Astrocyte of the cerebellum (primary cell): ENCODE data around the gene ANKRD10.

ENCODE experiments used
- DNase-seq: peaks from one replicate; pipeline ENCODE4 v3.0.0-alpha.2; 2011; ENCODE audit warnings: low read depth
- H3K4me3 ChIP-seq: 2 replicates; pipeline ENCODE4 v1.5.1; 2011; ENCODE audit warnings: mild to moderate bottlenecking, low read depth, low read length, moderate library complexity
- in situ Hi-C: cut with HindIII; loops from 2 replicates; pipeline ENCODE4 v1.10.0; 2017; ENCODE audit warnings: low sequenced_read_pairs
- TF ChIP-seq, protein P1 (sequence below): IDR thresholded peaks from 2 replicates; pipeline ENCODE4 v1.5.1; 2012; ENCODE audit warnings: low read length, low read depth, moderate library complexity, mild to moderate bottlenecking; ENCODE audit errors: missing control alignments

The ANKRD10 gene

DNA sequence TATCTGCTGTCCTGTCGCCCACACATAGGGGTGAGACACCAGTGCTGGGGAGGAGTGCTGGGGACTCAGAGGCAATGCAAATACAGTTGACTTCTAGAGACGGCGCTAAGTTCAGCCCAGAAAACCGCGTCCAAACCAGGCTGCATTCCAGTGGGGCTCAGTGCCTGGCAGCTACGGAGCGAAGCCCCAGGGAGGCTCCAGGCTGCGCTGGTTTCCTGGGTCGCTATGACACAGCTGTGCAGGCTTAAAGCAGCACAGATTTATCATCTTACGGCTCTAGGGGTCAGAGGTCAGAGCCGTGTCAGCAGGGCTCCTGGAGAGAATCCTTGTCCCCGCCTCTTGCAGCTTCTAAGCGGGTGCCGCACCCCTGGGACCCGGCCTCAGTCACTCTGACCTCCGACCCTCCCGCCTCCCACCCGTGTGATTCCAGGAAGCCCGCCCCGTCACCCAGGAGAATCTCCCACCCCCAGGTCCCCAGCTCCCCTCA lies 61.6 kb downstream of the ANKRD10 start:
- TF ChIP-seq, protein P1, sequence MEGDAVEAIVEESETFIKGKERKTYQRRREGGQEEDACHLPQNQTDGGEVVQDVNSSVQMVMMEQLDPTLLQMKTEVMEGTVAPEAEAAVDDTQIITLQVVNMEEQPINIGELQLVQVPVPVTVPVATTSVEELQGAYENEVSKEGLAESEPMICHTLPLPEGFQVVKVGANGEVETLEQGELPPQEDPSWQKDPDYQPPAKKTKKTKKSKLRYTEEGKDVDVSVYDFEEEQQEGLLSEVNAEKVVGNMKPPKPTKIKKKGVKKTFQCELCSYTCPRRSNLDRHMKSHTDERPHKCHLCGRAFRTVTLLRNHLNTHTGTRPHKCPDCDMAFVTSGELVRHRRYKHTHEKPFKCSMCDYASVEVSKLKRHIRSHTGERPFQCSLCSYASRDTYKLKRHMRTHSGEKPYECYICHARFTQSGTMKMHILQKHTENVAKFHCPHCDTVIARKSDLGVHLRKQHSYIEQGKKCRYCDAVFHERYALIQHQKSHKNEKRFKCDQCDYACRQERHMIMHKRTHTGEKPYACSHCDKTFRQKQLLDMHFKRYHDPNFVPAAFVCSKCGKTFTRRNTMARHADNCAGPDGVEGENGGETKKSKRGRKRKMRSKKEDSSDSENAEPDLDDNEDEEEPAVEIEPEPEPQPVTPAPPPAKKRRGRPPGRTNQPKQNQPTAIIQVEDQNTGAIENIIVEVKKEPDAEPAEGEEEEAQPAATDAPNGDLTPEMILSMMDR, result no peak
- no peak for DNase-seq
- in situ Hi-C loops, result no loop called here
- H3K4me3 ChIP-seq, result no peak overlapping the region

DNA sequence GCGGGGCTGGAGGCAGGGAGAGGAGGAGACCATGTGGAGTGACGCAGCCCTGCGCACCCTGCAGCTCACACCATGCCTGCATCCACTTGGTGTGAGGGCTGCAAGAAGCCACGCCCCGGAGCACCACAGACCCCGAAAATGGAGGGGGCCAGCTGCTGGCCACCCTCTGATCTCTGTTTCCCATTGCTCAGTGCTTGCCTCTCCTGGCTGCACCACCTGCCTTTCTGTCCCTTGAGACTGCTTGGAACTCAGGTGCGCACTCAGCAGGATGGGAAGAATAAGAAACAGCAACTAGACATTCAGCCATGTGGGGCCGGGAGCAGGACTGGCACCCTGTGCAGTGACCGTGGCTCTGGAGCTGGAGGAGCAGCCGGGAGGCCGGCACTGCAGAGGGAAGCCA lies 64.0 kb downstream of the ANKRD10 start:
- TF ChIP-seq, protein P1, result no peak
- DNase-seq, result no peak
- no peak overlapping the region for H3K4me3 ChIP-seq
- in situ Hi-C loops, result no loop called here

DNA sequence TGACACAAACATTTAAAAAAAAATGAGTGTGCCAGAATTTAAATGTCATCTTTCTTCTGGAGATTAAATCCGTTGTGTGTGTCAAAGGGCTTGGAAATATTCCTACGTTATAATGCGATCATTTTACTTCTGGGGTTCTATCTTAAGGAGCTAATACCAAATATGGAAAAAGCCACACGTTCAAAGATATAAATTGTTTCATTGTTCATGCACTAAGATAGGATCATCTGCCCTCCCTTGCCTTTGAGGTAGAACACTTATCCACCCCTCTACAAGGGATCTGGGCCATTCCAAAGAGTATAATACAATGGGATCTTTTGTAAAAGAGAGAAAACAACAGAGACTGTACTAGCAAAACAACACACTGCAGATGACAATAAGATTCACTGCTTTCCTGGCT lies 64.9 kb downstream of the ANKRD10 start:
- DNase-seq, result no peak
- TF ChIP-seq, protein P1, result no peak
- in situ Hi-C loops, result no loop called here
- no peak overlapping the region for H3K4me3 ChIP-seq

DNA sequence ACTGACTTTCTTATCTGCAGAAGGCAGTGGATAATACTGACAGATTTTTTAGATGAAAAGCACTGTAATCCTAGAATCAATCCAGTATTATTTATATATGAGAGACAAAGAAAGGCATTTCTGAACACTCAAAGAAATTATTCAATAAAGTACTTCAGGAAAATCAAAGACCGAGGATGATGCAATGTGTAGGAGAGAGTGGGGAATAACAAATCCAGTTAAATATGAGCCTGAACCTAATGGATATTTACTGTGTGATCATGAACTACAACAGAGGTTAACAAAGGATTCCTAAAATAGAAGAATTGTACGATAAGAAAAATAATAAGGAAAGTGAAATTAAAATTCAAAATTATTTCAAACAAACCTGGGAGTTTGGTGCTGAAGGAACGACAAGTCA lies 69.3 kb downstream of the ANKRD10 start:
- H3K4me3 ChIP-seq, result no peak overlapping the region
- TF ChIP-seq, protein P1, result no peak
- in situ Hi-C loops, result no loop called here
- no peak for DNase-seq

DNA sequence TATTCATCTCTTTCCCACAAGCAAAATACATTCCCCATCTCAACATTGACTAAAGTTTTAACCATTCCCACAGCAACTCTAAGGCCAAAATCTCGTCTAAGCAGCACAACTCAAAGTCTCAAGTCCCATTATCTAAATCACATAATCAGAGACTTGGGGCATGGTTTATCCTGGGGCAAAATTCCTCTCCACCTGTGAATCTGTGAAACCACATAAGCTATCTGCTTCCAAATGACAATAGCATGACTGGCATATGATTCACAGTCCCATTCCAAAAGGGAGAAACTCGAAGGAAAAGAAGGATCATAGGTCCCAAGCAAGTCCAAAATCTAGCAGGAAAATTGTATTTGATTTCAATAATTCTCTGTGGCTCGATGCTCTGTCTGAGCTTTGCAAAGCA lies 73.0 kb downstream of the ANKRD10 start:
- TF ChIP-seq, protein P1, result no peak
- in situ Hi-C loops, result no loop called here
- no peak overlapping the region for H3K4me3 ChIP-seq
- DNase-seq, result no peak

DNA sequence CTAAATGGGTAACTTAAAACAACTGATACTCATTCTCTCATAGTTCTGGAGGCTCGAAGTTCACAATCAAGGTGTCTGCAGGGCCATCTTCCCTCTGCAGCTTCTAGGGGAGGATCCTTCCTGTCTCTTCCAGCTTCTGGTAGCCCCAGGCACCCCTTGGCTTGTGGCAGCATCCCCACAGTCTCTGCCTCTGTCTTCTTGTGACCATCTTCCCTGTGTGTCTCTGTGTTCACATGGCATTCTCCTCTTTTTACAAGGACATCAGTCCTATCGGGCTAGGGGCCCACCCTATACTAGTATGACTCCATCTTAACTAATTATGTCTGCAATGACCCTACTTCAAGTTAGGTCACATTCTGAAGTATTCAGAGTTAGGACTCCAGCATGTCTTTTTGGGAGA lies 73.5 kb downstream of the ANKRD10 start:
- TF ChIP-seq, protein P1, result no peak
- DNase-seq, result no peak
- in situ Hi-C loops, result no loop called here

DNA sequence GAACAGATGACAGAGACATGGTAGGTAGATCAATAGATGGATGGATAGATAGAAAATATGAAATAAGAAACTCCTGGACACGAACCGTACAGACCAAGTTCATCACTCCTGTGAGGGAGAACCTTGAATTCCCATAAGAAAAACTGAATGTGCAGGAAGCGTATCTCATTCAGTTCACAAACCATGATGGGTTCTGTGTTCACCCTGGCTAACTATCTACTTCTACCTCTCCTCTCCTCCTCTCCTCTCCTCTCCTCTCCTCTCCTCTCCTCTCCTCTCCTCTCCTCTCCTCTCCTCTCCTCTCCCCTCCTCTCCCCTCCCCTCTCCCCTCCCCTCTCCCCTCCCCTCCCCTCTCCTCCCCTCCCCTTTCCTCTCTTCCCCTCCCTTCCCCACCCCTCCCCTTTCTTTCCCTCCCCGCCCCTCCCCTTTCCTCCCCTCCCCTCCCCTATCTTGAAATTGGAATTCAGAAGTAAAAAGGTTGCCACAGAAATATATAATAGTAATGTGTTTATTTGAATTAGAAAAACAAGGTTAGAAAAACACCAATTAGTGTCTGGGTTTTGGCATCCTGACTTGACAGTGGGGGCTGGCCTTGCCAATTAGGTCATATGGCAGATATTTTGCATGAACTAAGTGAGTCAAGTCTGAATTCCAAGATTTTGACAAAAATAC lies 75.9 kb downstream of the ANKRD10 start:
- in situ Hi-C loops, result no loop called here
- TF ChIP-seq, protein P1, result no peak
- no peak overlapping the region for H3K4me3 ChIP-seq

More for the DNA sequence above, 73.5 kb downstream of the ANKRD10 start:
- H3K4me3 ChIP-seq, result no peak overlapping the region

More for the DNA sequence above, 75.9 kb downstream of the ANKRD10 start:
- DNase-seq, result no peak
